Measurements from ENCODE around the gene CAMTA1.

Gene CAMTA1

DNA sequence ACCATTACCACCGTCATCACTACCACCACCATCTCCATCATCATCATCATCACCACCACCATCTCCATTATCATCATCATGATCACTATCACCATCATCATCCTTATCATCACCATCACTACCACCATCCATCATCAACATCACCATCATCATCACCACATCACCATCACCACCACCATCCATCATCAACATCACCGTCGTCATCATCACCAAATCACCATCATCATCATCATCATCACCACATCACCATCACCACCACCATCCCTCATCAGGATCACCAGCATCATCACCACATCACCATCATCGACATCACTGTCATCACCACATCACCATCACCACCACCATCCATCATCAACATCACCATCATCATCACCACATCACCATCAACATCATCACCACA, 782.8 kb downstream of the CAMTA1 start:
- Histone ChIP-seq H4K20me1 (ENCODE audit: insufficient read depth, low read length) (no peaks in the 10 kb centered on the region), H3K27ac (ENCODE audit: low read length) (no peak overlapping the region), H3K4me2 (ENCODE audit: insufficient read depth, low read length) (no peak overlapping the region), H3K27me3 (ENCODE audit: insufficient read depth, low read length, poor library complexity) (no peaks in the 10 kb centered on the region), H3K9ac (ENCODE audit: low read depth, low read length) (no peak overlapping the region), H3K36me3 (ENCODE audit: insufficient read depth, low read length) (no peaks in the 10 kb centered on the region), H3K9me3 (ENCODE audit: insufficient read depth, low read length, severe bottlenecking) (no peaks in the 10 kb centered on the region), H3K4me3 (ENCODE audit: low read depth in 1 of 2, low read length in 2 of 2) (no peak overlapping the region), H3K79me2 (ENCODE audit: insufficient read depth, low read length) (no peaks in the 10 kb centered on the region), H3K4me1 (ENCODE audit: insufficient read depth, low read length) (no peaks in the 10 kb centered on the region), H2AFZ (ENCODE audit: low read depth, low read length) (no peak overlapping the region)
- no peak for DNase-seq
- TF ChIP-seq CTCF (IDR thresholded peaks at IDR 0.05; ENCODE audit: borderline replicate concordance, extremely low read depth, low read length, poor library complexity, severe bottlenecking) (no peak), EZH2 (IDR thresholded peaks at IDR 0.05; ENCODE audit: borderline replicate concordance, low read depth, low read length, severe bottlenecking) (no peak)
- no peak for ATAC-seq (ENCODE audit: insufficient read depth, low read depth)

DNA sequence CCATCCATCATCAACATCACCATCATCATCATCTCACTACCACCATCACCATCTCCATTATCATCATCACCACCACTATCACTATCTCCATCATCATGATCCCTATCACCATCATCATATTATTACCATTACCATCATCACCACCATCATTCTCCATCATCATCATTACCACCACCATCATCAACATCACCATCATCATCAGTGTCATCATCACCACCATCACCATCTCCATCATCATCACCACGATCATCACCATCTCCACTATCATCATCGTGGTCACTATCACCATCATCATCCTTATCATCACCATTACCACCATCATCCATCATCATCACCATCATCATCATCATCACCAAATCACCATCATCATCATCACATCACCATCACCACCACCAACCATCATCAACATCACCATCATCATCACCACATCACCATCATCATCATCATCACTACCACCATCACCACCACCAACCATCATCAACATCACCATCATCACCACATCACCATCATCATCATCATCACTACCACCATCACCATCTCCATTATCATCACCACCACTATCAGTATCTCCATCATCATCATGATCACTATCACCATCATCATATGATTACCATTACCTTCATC, 783.8 kb downstream of the CAMTA1 start:
- H3K9ac ChIP-seq (ENCODE audit: low read depth, low read length): no peak overlapping the region
- TF ChIP-seq EZH2 (IDR thresholded peaks at IDR 0.05; ENCODE audit: borderline replicate concordance, low read depth, low read length, severe bottlenecking): no peak
- no peak for TF ChIP-seq CTCF (IDR thresholded peaks at IDR 0.05; ENCODE audit: borderline replicate concordance, extremely low read depth, low read length, poor library complexity, severe bottlenecking)
- H3K79me2 ChIP-seq (ENCODE audit: insufficient read depth, low read length): no peaks in the 10 kb centered on the region
- H3K9me3 ChIP-seq (ENCODE audit: insufficient read depth, low read length, severe bottlenecking): no peaks in the 10 kb centered on the region
- H3K4me1 ChIP-seq (ENCODE audit: insufficient read depth, low read length): no peaks in the 10 kb centered on the region
- H3K27ac ChIP-seq (ENCODE audit: low read length): no peak overlapping the region
- no peak overlapping the region for H3K4me3 ChIP-seq (ENCODE audit: low read depth in 1 of 2, low read length in 2 of 2)
- DNase-seq (no peak), ATAC-seq (ENCODE audit: insufficient read depth, low read depth) (no peak)
- no peak overlapping the region for H2AFZ ChIP-seq (ENCODE audit: low read depth, low read length)
- H4K20me1 ChIP-seq (ENCODE audit: insufficient read depth, low read length): no peaks in the 10 kb centered on the region
- no peaks in the 10 kb centered on the region for H3K36me3 ChIP-seq (ENCODE audit: insufficient read depth, low read length)
- H3K4me2 ChIP-seq (ENCODE audit: insufficient read depth, low read length): no peak overlapping the region
- no peaks in the 10 kb centered on the region for H3K27me3 ChIP-seq (ENCODE audit: insufficient read depth, low read length, poor library complexity)

DNA sequence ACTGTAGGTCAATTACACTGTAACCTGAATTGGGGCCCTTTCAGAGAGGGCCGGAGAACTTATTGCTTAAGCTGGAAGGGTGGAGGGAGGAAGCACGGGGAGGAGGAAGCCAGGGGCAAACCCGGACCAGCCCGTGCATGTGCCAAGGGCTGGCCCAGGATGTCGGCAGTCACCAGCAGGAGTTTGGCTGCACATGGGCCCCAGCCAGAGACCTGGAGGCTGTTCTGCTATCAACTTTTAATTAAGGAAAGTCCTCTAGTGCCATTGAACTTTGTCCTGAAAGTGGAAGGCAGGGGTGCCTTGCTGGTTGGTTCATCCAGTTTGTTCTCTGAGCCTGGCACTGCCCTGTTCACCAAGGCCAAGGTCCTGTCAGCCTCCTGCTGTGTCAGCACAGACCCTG, 785.1 kb downstream of the CAMTA1 start:
- DNase-seq: no peak
- no peak overlapping the region for H3K9ac ChIP-seq (ENCODE audit: low read depth, low read length)
- no peaks in the 10 kb centered on the region for H3K36me3 ChIP-seq (ENCODE audit: insufficient read depth, low read length)
- TF ChIP-seq CTCF (IDR thresholded peaks at IDR 0.05; ENCODE audit: borderline replicate concordance, extremely low read depth, low read length, poor library complexity, severe bottlenecking): no peak
- no peak for TF ChIP-seq EZH2 (IDR thresholded peaks at IDR 0.05; ENCODE audit: borderline replicate concordance, low read depth, low read length, severe bottlenecking)
- H2AFZ ChIP-seq (ENCODE audit: low read depth, low read length): no peak overlapping the region
- ATAC-seq (ENCODE audit: insufficient read depth, low read depth): no peak
- H3K4me2 ChIP-seq (ENCODE audit: insufficient read depth, low read length): no peak overlapping the region
- no peak overlapping the region for H3K4me3 ChIP-seq (ENCODE audit: low read depth in 1 of 2, low read length in 2 of 2)
- H3K27me3 ChIP-seq (ENCODE audit: insufficient read depth, low read length, poor library complexity): no peaks in the 10 kb centered on the region
- no peak overlapping the region for H3K27ac ChIP-seq (ENCODE audit: low read length)
- no peaks in the 10 kb centered on the region for H3K4me1 ChIP-seq (ENCODE audit: insufficient read depth, low read length)
- H3K9me3 ChIP-seq (ENCODE audit: insufficient read depth, low read length, severe bottlenecking): no peaks in the 10 kb centered on the region
- H3K79me2 ChIP-seq (ENCODE audit: insufficient read depth, low read length): no peaks in the 10 kb centered on the region
- H4K20me1 ChIP-seq (ENCODE audit: insufficient read depth, low read length): no peaks in the 10 kb centered on the region

Measured in DND-41 (cell line).